Esophagus squamous epithelium (tissue), 5 donors: ENCODE results near the gene USP10. TPM values are rescaled to one million over a fixed set of nuclear protein-coding genes. Genes with fewer than 3 reads are reported as not detected.

Source experiments
- DNase-seq: peaks from one replicate; lab custom pipeline; 2025; lab: John Stamatoyannopoulos, UW
- H3K27ac ChIP-seq, 4 donors: fragments of 200-600 bp; sonication (generic); one replicate each; pipeline ENCODE4 v1.5.1; 2016 to 2019; ENCODE audit warnings: mild to moderate bottlenecking in 1 of 4
- H3K27me3 ChIP-seq, 4 donors: fragments of 200-600 bp; sonication (generic); 1 replicate in 3 of 4; 2 replicates in 1 of 4; pipeline versions ENCODE4 v1.5.1 to v1.6.0; 2017 to 2021; ENCODE audit warnings: antibody characterized with exemption in 1 of 4
- H3K36me3 ChIP-seq, 3 donors: fragments of 200-600 bp; sonication (generic); one replicate each; pipeline ENCODE4 v1.5.1; 2016 to 2019
- H3K4me1 ChIP-seq, 3 donors: fragments of 200-600 bp; sonication (generic); one replicate each; pipeline ENCODE4 v1.5.1; 2017 to 2019
- H3K4me3 ChIP-seq, 4 donors: fragments of 200-600 bp; sonication (generic); 1 replicate in 3 of 4; 2 replicates in 1 of 4; pipeline ENCODE4 v1.5.1; 2016 to 2019; ENCODE audit warnings: mild to moderate bottlenecking in 2 of 4, moderate library complexity in 1 of 4
- H3K9me3 ChIP-seq, 3 donors: fragments of 200-600 bp; sonication (generic); one replicate each; pipeline ENCODE4 v1.5.1; 2016 to 2019
- CTCF ChIP-seq, 6 experiments: fragments of 450-650 bp in 4 of 6; fragments of 200-600 bp in 2 of 6; sonication (generic) in 2 of 6; IDR thresholded peaks; one replicate each; pipeline ENCODE4 v1.5.1; 2016 to 2019; ENCODE audit warnings: antibody characterized with exemption in 6 of 6, mild to moderate bottlenecking in 4 of 6, moderate library complexity in 4 of 6
- POLR2A ChIP-seq, 4 donors: fragments of 450-650 bp; IDR thresholded peaks; one replicate each; pipeline ENCODE4 v1.6.1; 2017; ENCODE audit warnings: antibody characterized with exemption in 4 of 4, mild to moderate bottlenecking in 4 of 4, moderate library complexity in 3 of 4
- WGBS, 2 donors: methylation state at CpG; one replicate each; pipeline ENCODE4 v1.1.5; 2018; 5-methylcytosine and 5-hydroxymethylcytosine counted together
- intact Hi-C: fragments of 100-400 bp; cut with DNase I; formaldehyde crosslinking; loops from one replicate; pipeline ENCODE4 v1.15.0; 2022
- total RNA-seq, 4 donors: library from RNA; depleted of rRNA; stranded (reverse); fragments of >200 nt; gene quantifications; one replicate each; pipeline ENCODE4 v1.1.0, GENCODE V29; 2016
- donor health status: DM: yes; HTN: yes; CAD: no.

Gene USP10
- total RNA-seq, 4 donors from 2014 or later = 44.7 to 71.5 (median 56.0) TPM

DNA sequence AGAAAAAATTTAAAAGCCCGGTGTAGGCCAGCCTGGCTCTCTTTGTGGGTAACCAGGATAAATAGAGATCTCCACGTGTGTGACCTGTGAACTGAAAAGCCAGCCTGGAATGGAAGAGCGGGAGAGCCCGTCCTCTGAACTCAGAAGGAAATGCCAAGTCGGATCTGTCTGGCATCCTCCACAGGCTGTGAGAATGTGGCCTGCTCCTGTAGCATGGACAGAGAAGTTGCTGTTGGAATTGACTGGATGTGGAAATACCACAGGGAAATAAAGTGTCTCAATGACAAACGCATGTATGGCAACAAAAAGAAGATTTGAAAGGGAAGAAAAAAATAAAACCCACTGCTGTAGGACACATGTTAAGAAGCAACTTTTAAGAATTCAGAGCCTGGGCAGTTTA, 44.8 kb upstream of the USP10 start:
- Histone ChIP-seq H3K4me3 (no peak overlapping the region), H3K4me1 (peaks cover 3 to 13% (median 3%) of the 10 kb centered on the region in 3 donors), H3K27me3 (no peaks in the 10 kb centered on the region), H3K9me3 (no peaks in the 10 kb centered on the region), H3K27ac (peak overlapping the region in 1 of 4 donors; percentile 5), H3K36me3 (peaks cover 26 to 94% (median 40%) of the 10 kb centered on the region in 3 donors)
- intact Hi-C loops = no loop called here
- no peak for TF ChIP-seq POLR2A (IDR thresholded peaks at IDR 0.05)
- no peak for TF ChIP-seq CTCF (IDR thresholded peaks at IDR 0.05)
- 62 to 66% methylated on average over 6 of the region's 6 CpGs for WGBS, 2 donors
- DNase-seq = no peak

- no peak for TF ChIP-seq POLR2A (IDR thresholded peaks at IDR 0.05)
- TF ChIP-seq CTCF (IDR thresholded peaks at IDR 0.05) = no peak
- H3K27me3 ChIP-seq = no peaks in the 10 kb centered on the region
- no peaks in the 10 kb centered on the region for H3K9me3 ChIP-seq
- peaks cover 30 to 99% (median 56%) of the 10 kb centered on the region in 3 donors for H3K36me3 ChIP-seq
- DNase-seq = no peak
- WGBS, 2 donors = 94 to 95% methylated on average over 13 to 15 of the region's 22 CpGs
- intact Hi-C loops = no loop called here
- no peak overlapping the region for H3K4me3 ChIP-seq
- no peak overlapping the region for H3K27ac ChIP-seq
- no peaks in the 10 kb centered on the region for H3K4me1 ChIP-seq
Observed at GRCh38 chr16:84656649-84657048, 43.2 kb upstream of the USP10 start.

GRCh38 chr16:84657229-84657837, 42.5 kb upstream of the USP10 start:
- intact Hi-C loops = no loop called here
- Histone ChIP-seq H3K36me3 (peaks cover 37 to 99% (median 63%) of the 10 kb centered on the region in 3 donors), H3K9me3 (no peaks in the 10 kb centered on the region), H3K27ac (no peak overlapping the region), H3K27me3 (no peaks in the 10 kb centered on the region), H3K4me3 (no peak overlapping the region), H3K4me1 (no peaks in the 10 kb centered on the region)
- 96 to 100% methylated on average over 22 to 28 of the region's 50 CpGs for WGBS, 2 donors
- TF ChIP-seq POLR2A (IDR thresholded peaks at IDR 0.05) = no peak
- no peak for TF ChIP-seq CTCF (IDR thresholded peaks at IDR 0.05)
- DNase-seq = no peak

- Histone ChIP-seq H3K9me3 (no peaks in the 10 kb centered on the region), H3K4me1 (no peaks in the 10 kb centered on the region), H3K27ac (no peak overlapping the region), H3K27me3 (no peaks in the 10 kb centered on the region), H3K36me3 (peaks cover 47 to 99% (median 65%) of the 10 kb centered on the region in 3 donors), H3K4me3 (no peak overlapping the region)
- 70 to 89% methylated on average over 3 to 5 of the region's 11 CpGs for WGBS, 2 donors
- intact Hi-C loops = no loop called here
- TF ChIP-seq POLR2A (IDR thresholded peaks at IDR 0.05) = no peak
- TF ChIP-seq CTCF (IDR thresholded peaks at IDR 0.05) = no peak
- no peak for DNase-seq
Observed at GRCh38 chr16:84658690-84659089, 41.1 kb upstream of the USP10 start.

- TF ChIP-seq POLR2A (IDR thresholded peaks at IDR 0.05) (no peak), CTCF (IDR thresholded peaks at IDR 0.05) (no peak)
- Histone ChIP-seq H3K36me3 (peaks cover 47 to 99% (median 65%) of the 10 kb centered on the region in 3 donors), H3K27ac (no peak overlapping the region), H3K4me1 (no peaks in the 10 kb centered on the region), H3K4me3 (no peak overlapping the region), H3K9me3 (no peaks in the 10 kb centered on the region), H3K27me3 (no peaks in the 10 kb centered on the region)
- no peak for DNase-seq
- 92 to 96% methylated on average over 14 to 15 of the region's 27 CpGs for WGBS, 2 donors
- intact Hi-C loops = no loop called here
Observed at GRCh38 chr16:84659656-84660300, 40.0 kb upstream of the USP10 start.
